ENCODE results near the gene MOGAT3.
"Not testable (repeated sequence)": the region's sequence is repeated elsewhere in the genome, so short reads cannot be mapped to it uniquely, and the experiment has no call there.

MOGAT3 gene

GRCh38 chr7:101203740-101204738 lies 3.2 kb upstream of the MOGAT3 start:
- not testable (repeated sequence) for DNase-seq (ENCODE audit: low read depth in 2 of 2)

GRCh38 chr7:101202603-101202918 lies 1.7 kb upstream of the MOGAT3 start:
- DNase-seq (ENCODE audit: low read depth in 2 of 2): no peak

- no peak for DNase-seq (ENCODE audit: low read depth in 2 of 2)
Observed at GRCh38 chr7:101201695-101202602, 1.1 kb upstream of the MOGAT3 start.

- no peak for DNase-seq (ENCODE audit: low read depth in 2 of 2)
Observed at GRCh38 chr7:101200504-101200861, 353 bp downstream of the MOGAT3 start.

GRCh38 chr7:101199522-101199921 lies 1.3 kb downstream of the MOGAT3 start:
- DNase-seq (ENCODE audit: low read depth in 2 of 2): not testable (repeated sequence)

GRCh38 chr7:101198476-101198875 lies 2.4 kb downstream of the MOGAT3 start:
- DNase-seq (ENCODE audit: low read depth in 2 of 2): no peak

GRCh38 chr7:101197991-101198390 lies 2.8 kb downstream of the MOGAT3 start:
- DNase-seq (ENCODE audit: low read depth in 2 of 2): no peak

GRCh38 chr7:101195884-101196283 lies 5.0 kb downstream of the MOGAT3 start:
- DNase-seq (ENCODE audit: low read depth in 2 of 2): no peak

GRCh38 chr7:101189109-101189508 lies 11.7 kb downstream of the MOGAT3 start:
- DNase-seq (ENCODE audit: low read depth in 2 of 2): no peak

- DNase-seq (ENCODE audit: low read depth in 2 of 2): no peak
Observed at GRCh38 chr7:101186844-101187428, 13.9 kb downstream of the MOGAT3 start.

GRCh38 chr7:101186194-101186593 lies 14.6 kb downstream of the MOGAT3 start:
- no peak for DNase-seq (ENCODE audit: low read depth in 2 of 2)

GRCh38 chr7:101185258-101185839 lies 15.5 kb downstream of the MOGAT3 start:
- no peak for DNase-seq (ENCODE audit: low read depth in 2 of 2)

- no peak for DNase-seq (ENCODE audit: low read depth in 2 of 2)
Observed at GRCh38 chr7:101180130-101180755, 20.6 kb downstream of the MOGAT3 start, which contains the start of gene NAT16. NAT16 (minus strand) TSS chr7:101180293; CDS start chr7:101174807, 5,486 bp downstream.

- DNase-seq (ENCODE audit: low read depth in 2 of 2): no peak
Observed at GRCh38 chr7:101179713-101180112, 21.1 kb downstream of the MOGAT3 start.

- DNase-seq (ENCODE audit: low read depth in 2 of 2): no peak
Observed at GRCh38 chr7:101179117-101179516, 21.7 kb downstream of the MOGAT3 start.

- DNase-seq (ENCODE audit: low read depth in 2 of 2): no peak
Observed at GRCh38 chr7:101177644-101178043, 23.2 kb downstream of the MOGAT3 start.

GRCh38 chr7:101175664-101176063 lies 25.2 kb downstream of the MOGAT3 start:
- no peak for DNase-seq (ENCODE audit: low read depth in 2 of 2)

GRCh38 chr7:101174322-101174854 lies 26.4 kb downstream of the MOGAT3 start:
- DNase-seq (ENCODE audit: low read depth in 2 of 2): no peak

- no peak for DNase-seq (ENCODE audit: low read depth in 2 of 2)
Observed at GRCh38 chr7:101173752-101174244, 27.0 kb downstream of the MOGAT3 start.

GRCh38 chr7:101172854-101173751 lies 27.7 kb downstream of the MOGAT3 start:
- DNase-seq (ENCODE audit: low read depth in 2 of 2): no peak

All from fibroblast of skin of left quadriceps (primary cell).